GM18870 (cell line): ENCODE results near the gene PRKCE.

Source experiments
- ATAC-seq: cut with Tn5 transposase; IDR thresholded peaks from one replicate; pipeline ENCODE4 v1.9.1; 2021; ENCODE audit warnings: moderate library complexity; ENCODE audit not compliant: unreplicated experiment

Gene PRKCE

DNA sequence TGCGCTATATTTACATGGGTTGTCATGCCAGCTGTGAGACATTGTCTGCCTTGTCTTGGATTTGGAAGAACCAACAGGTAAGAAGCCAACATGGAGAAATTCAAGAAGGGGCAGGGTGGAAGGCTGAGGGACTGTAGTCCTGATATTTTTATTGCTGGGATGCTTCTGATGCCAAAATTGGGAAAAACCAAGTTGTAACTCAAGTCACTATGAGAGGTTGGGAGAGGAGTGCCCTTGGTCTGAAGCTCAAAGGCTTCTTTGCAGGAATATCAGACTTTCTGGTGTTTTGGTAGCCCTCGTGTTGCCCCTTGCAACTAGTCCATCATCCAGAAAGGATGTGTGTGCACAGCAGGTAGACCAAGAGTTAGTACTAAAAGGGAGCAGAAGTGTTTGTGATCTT is 351.5 kb downstream of the PRKCE start:
- no peak for ATAC-seq

DNA sequence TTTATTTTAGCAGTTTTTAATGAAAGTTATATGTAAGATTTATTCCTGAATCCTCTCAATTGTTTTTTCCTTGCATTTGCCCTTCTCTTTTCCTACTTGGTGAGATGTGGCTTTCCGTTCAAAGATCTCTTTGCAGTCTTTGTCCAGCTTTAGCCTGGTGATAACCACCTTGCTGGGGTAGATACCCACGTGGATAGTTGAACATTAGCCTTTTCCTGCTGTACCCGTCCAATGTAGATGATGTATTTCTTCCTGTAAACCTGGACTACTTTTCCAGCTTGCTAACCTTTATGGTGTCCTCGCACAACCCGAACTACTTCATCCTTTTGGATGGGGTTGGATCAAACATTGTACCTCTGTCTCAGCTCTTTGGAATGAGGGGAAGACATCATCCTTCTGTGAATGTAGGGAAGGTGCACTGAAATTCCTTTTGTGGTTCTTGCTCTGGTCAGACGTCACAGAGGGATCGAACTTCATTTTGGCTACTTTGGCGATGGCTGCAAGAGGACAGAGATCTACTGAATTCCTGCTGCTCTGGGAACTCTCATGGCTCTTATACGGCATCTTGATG is 352.5 kb downstream of the PRKCE start:
- no peak for ATAC-seq

DNA sequence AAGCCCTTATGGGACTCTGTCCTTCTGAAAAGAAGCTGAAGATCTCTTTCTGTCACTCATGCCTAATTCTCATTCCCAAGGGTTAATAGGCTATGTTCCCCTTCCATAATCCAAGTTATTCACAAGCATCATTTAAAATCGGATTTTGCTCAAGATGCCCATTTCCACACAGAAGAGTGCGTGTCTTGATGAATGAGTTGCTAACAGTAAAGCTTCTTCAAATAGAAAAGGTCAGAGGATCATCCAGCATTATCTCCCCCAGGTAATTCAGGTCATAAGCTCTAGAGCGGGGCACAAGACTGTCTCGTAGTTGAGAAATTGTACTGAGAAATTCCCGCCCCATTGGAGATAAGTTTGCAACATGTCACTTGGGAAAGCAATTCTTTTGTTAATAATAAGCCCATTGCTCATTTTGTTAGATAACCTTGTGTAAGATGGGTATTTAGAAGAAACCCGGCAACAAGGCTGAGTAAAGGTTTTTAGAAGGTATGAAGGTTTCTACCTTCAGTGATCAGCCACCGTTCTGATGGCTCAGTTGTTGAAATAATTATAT is 355.1 kb downstream of the PRKCE start:
- ATAC-seq: no peak

DNA sequence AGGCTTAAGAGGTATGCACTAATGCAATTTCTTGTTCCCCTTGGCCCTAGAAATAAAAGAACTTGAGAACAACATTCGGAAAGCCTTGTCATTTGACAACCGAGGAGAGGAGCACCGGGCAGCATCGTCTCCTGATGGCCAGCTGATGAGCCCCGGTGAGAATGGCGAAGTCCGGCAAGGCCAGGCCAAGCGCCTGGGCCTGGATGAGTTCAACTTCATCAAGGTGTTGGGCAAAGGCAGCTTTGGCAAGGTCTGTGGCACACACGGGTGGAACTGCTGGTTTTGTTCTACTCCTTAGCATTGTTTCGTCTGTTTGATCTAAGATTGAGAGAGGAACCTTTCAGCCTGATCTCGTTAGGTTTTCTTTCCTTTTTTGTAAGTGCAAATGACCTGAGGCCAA is 355.9 kb downstream of the PRKCE start:
- no peak for ATAC-seq

DNA sequence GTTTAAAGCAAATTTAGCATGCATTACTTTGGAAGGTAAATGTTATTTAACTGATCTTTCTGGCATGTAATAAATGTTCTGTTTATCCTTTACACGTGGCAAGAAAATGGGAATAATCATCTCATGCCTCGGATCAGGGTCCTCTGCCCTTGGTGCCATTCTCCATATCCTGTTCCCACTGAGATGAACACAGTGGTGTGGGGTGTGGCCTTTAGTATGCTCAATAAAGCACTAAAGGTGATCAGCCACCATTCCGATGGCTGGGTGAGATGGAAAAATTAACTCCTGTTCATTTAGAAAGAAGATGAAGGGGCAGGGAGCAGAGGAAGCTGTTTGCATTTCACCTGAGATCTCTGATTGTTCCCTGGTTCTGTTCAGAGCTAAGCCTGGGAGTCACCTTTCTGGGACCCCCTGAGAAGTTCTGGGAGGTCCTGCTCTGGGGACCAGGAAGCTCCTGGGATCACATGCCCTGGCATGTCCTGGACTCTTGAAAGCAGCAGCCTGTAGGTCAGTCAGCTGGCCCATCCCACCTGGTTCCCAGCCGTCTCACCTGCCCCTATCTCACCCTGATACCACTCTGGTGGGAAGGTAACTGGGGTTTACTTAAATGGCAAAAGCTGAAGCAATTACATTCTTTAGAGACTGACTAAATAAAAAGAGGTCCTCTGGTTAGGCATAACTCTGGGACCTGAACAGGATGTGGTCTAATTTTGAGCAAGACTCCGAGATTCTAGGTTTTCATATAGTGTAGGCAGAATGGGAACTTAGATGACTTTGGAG is 356.8 kb downstream of the PRKCE start:
- no peak for ATAC-seq

DNA sequence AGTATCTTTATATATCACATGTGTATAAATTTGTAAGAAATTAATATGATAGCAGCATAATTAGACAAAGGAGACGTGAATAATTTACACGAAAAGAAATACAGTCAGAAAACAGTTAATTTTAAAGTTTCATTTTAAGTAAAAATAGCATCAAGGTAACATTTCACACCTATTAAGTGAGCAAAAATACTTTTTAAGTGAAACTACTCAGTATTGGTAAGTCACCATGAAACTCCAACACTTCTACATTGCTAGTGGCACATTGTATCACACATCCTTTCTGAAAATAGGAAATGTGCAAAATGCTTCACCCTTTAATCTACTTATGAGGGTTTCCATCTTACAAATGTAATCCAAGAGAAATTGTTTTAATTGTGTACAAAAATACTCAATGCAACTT is 357.8 kb downstream of the PRKCE start:
- no peak for ATAC-seq

DNA sequence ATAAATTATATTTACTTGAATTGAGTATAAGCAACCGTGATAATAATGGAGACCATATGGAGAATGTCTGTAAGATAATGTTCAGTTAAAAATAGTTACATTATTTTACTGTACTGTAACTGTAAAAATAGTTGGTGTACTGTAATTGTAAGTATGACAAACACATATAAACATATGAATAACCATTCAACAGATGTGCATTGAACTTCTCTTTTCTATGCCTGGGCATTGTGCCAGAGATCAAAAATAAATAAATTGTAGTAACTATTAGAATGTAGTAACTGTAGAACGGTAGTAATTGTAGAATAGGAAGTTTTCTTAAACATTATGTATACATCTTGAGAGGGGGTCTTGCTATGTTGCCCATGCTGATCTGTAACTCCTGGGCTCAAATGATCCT is 358.3 kb downstream of the PRKCE start:
- ATAC-seq: no peak

DNA sequence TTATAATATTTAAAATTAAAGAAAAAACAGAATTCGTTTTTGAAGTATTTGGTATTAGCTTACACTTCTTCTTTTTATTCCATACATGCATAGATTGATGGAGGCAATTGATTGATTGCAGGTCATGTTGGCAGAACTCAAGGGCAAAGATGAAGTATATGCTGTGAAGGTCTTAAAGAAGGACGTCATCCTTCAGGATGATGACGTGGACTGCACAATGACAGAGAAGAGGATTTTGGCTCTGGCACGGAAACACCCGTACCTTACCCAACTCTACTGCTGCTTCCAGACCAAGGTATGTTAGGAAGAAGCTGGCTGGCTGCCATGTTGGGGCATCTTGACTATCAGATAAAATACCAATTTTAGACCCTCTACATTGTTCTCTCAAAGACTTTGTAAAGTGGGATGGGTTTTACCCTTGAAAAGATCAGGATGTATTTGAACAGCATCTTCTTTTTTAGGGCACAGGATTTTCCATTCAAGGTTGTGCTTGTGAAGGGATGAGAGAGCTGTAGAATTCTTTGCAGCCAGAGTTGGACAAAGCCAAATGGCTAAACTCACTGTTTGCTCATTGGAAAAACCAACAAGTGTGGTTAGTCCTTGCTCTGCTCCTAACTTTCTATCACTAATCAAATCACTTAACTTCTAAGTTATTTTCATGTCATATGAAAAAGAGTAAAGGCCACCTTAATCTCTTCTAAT is 358.9 kb downstream of the PRKCE start:
- no peak for ATAC-seq

DNA sequence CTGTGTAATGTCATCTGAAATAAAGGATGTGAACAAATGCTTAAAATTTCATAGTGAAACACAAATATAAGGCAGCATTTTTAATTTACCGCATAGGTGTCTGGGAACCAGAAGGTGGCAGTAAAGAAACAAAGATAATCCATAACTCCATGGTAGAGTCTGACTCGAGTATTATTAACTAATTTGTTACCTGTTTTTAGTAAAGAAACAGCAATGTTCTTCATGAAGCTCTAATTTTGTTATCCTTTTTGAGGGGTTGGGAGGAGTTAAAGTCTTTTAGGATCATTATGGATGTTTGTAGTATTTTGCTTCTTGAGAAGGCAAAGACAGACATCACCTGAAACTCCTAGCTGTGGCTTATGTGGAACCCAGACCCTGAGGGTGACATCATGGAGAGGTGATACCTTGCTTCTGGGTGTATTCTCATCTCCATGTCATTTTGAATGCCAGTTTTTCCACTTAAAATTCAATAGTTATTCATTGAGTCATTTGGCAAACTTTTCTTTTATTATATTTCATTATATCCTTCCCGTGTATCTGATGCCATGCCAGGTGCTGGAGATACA is 359.5 kb downstream of the PRKCE start:
- ATAC-seq: no peak

DNA sequence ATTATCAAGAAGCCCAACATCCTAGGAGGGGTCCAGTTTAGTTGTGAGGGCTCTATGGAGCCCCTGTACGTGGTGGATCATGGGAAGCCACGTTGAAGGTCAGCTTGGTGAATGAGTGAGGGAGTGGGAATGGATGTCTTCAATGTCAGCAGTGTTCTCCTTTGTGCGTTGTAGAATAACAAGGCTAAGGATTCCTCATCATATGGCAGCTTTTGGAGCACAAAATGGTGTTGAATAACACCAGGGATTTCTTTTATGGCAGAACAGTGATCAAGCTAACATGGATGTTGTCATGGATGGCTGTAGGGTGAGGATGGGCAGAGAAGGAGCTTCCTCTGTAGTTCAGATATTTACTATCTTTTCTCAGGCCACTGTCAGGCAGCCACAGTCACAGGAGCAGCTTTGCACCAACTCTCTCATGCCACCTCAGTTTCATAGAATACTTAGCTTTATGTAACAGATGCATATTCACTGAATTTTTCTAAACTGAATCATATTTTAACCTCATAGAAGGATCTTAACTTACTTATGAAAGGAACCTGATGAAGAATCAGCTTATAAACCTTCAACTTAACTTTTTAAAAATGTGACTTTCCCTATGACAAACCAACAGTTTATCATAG is 361.3 kb downstream of the PRKCE start:
- ATAC-seq: no peak

DNA sequence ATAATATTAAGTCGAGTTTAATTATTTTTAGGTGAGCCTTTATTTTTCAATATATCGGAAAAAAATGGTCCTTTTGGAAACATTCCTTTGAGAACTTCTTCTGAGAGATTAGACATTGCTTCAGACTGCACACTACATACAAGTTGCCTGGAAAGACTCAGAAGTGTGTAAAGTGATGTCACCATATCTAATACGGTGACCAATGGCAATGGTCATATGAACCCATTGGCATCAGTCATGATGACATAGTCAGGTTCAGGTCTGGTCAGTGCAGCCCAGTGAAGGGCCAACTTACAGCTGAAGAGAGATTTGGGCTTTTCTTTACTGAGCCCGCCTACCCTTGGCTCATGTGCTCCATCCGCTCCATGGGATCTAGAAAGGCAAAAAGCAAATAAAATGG is 362.3 kb downstream of the PRKCE start:
- no peak for ATAC-seq

DNA sequence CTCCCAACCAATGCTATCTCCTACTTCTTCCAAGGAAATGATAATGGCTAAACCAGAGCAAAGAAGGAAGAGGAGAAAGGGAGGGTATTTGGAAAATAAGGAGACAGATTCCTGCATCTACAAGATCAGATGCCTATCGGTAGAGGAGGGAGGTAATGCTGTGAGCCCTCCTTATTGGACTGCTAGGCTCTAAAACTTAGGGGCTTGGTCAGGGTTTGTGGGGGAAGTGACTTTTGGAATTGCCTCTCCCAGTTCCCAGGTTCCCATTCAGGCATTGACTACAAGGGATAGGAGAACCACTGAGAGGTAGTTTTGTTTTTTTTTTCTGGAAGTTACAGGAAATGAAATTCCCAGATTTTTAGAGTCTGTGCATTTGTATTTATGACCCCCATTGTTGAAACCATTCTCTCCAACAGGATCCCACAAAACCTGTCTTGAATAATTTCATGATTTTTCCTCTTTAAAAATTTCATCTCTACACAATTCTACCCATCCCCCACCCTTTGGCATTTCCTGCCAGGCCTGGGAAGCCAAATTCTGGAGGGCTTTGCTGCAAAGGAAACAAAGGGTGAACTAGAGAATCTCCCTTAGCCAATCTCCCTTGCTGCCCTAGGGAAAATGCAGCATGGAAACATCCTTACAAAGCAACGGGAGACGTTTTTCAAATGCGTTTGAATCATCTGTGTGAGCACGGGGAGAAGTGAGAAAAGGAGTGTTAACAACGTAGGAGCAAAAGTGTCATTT is 363.6 kb downstream of the PRKCE start:
- no peak for ATAC-seq

DNA sequence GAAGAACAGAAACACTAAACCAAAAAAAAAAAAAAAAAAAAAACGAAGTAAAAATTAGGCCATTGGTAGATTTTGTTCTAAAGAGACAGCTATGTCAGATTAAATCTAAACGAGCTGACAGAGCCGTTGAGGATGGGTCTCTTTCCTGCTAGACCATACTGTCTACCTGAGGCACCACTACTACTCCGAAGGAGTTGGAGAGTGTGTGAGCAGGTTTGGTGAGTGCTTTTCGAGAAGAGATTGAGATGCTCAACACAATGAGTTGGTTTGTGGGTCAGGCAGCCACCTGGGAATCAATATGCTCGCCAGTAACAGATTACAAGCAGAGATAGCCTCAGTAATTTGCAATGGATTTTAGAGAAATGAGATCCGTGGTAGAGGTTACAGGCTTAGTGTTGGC is 364.2 kb downstream of the PRKCE start:
- no peak for ATAC-seq

DNA sequence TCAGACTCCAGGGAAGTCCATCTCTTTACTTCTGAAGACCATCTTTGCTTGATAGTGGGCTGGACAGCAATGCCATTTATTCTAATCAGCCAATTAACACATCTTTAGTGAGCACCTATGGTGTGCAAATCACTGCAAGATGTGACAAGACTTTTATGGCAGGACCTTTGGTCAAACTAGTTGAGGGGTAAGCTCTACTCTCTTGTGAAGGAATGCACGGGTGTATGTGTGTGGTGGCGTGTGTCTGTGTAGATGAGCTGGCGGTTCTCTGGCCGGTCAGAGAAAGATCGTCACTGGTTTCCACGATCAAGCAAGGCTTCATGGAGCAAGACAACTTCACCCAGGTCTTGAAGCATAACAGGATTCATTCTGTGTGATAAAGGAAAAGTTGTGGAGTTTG is 364.6 kb downstream of the PRKCE start:
- no peak for ATAC-seq

DNA sequence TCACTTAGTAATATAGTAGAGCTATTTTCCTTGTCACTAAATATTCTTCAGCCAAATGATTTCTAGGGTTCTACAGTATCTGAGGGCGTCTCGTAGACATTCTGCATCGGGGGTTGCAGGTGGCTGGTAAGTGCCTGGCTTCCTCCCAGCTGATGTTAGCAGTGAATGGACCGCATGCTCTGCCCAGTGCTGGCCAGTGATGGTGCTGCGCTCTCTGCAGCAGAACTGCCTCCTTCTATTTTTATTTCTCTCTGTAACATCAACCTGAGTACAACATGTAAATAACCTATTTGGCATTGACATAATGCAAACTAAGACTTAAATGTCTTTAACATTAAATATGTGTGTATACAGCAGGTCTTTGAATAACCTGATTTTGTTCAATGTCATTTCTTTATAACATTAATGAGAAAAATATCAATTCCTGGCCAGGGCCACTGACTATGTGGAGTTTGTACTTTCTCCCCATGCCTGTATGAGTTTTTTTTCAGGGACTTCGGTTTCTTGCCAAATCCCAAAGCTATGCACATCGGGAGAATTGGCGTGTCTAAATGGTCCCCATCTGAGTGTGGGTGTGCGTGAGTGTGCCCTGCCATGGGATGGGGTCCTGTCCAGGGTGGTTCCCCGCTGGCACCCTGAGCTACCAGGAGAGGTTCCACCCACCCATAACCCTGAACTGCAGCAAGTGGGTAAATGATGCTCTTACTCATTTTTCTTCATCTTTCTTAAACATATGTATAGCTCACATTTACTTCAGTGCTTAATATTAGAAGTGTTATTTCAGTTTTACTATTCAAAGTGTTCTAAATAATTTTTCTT is 367.5 kb downstream of the PRKCE start:
- no peak for ATAC-seq

DNA sequence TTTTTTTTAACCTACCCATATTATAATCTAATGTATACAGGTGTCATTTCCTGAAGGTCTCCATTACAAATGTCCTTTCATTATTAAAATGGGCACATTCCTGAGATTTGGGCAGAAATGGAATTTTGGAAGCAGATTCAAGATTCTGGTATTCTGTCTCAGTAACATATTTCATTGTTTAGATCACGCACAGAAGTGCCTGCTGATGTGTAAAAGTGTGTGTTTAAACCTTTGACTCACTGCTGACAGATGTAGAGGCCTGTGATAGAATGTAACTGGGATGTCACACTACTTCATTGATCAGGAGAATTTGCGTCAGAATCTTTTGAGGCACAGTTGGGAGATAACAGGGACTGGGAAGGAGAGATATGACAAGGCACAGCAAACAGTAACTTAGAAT is 368.9 kb downstream of the PRKCE start:
- no peak for ATAC-seq

DNA sequence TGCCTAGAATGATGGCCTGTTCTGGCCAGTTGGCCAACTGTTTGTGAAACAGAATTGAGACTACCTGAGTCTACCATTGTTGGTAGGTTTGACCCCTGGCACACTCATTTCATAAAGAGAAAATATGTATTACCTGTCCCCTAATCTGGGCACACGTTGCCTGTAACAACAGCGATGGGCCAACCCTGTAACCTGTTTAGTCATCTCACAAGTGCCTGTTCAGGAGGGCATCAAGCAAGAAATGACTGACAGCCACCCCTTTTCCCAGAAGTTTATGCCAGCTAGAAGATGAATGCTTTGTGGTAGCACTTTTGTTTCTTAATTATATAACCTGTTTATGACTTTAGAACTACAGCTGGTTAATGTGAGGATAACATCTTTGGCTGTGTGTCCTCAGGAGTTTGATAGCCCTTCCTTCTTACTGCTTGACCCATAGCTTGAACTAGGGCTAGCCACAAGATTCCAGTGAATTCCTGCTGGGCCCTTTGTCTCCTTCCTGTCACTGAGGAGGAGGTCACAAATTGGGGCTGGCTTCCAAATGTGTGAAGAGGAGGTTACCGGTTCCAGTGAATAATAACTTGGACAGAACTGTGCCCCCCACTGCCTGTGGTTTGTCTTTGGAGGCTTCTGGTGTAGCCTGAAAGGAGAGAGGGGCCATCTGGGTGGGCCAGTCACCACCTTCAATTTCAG is 371.8 kb downstream of the PRKCE start:
- no peak for ATAC-seq

DNA sequence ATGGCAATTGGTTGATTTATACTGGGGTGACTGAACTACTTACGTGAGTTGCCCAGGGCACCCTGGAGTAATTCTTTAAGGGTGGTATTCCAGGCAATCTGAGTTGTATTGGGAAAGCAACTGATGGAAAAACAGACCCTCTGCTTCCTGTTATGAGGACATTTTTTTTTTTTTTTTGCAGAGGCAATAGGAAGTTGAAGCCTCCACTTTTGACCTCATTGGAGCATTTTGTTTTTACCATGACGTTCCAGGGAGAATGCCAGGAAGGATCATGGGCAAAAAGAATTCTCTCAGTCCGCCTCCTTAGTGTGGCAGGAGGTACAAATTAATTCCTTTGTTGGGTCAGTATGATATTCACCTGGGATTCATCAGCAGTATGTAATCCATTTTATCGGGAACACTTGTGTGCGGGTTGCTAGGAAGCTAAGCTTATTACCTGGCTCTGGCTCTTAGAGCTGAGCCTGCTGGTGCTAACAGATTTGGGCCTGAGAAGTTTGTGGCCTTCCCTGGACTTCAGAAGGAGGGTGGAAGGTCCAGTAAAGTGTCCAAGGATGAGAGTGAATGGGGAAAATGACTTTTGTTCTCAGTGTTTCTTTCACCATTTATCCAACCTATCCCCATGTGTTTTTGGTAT is 372.8 kb downstream of the PRKCE start:
- ATAC-seq: no peak

DNA sequence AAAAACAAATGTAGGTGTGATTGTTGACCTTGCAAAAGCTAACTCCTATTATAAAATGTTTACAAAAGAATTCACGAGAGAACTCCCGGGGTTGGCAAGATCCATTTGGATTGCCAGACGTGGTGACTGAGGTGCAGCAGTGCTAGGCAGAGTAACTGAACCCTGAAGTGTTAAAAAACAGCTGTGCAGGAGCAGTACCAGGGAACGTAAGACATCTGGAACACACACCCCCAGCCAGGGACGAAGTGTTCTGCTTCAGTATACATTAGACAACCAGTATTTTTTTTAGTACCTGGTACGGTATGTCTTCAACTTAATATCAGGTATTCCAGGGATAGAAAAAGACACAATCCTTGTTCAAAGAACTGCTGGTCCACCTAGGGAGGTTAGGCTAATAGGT is 373.6 kb downstream of the PRKCE start:
- ATAC-seq: no peak
